Stimulated activated CD4-positive, alpha-beta T cell treated with anti-CD3 and anti-CD28 coated beads, Interleukin-12 subunit alpha, Interleukin-12 subunit beta, amount 100 ng/mL, for 24 hours (primary cell): Measurements from ENCODE around the gene IL22RA2.
"Not testable (repeated sequence)": the region's sequence is repeated elsewhere in the genome, so short reads cannot be mapped to it uniquely, and the experiment has no call there.

Experiments
- DNase-seq, 2 experiments: peaks; one replicate each; pipeline ENCODE4 v3.0.0-alpha.2; 2020; ENCODE audit warnings: low read depth in 2 of 2

The IL22RA2 gene

DNA sequence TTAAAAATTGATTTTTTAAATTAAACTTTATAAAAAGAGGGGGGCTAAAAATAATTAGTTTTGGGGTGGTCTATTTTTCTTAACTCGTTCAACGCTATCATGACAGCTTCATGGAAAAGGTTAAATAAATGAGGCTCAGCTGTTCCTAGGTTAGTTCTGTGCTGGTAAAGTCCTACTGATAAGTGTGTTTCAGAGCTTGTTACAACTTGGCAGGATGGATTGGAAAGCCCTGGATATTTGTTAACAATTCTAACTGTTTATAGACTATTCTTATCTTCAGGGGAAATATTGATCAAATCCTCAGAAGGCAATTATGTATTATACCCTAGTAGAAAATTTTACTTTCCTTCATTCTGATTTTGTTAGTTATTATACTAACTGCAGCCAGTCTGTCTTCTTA is 50.4 kb downstream of the IL22RA2 start:
- DNase-seq, result no peak

DNA sequence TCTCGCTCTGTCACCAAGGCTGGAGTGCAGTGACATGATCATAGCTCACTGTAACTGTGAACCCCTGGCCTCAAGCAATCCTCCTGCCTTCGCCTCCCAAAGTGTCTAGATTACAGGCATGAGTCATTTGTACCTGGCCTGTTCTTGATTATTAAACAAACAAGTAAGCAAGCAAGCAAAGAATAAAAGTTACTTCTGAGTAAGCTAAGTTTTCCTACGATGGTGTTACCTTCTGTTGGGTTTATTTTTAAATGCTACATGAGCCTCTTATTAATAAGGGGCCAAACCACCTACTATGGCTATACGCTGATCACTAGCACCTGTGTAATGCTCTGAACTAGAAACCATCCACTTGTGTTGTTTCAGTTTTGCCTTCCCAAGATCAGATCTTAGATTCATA is 50.8 kb downstream of the IL22RA2 start:
- no peak for DNase-seq

DNA sequence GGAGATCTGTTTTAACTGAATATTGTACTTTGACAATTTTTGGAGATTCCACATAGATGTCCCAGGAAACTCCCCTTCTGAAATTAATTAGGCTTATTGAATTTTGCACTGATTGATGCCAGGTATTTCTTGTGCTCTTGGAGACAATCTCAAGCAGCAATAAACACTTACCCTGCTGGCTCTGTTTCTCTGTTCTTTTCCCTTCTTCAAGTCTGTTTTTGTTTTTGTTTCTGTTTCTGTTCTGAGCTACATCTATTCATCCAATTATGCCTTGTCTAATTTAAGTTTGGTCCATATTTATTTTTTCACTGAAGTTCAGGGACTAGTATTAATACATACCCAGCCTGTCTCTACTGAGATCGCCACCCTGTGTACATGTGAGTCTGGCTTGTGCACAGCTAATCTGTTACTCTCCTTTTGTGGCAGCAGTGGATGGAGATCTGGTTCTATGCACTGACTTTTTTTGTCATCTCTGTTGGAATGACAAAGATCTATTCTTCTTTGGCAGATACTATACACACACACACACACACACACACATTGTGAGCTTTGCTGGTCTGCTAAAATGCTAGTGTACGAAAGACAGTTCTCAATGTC is 51.9 kb downstream of the IL22RA2 start:
- DNase-seq, result no peak

DNA sequence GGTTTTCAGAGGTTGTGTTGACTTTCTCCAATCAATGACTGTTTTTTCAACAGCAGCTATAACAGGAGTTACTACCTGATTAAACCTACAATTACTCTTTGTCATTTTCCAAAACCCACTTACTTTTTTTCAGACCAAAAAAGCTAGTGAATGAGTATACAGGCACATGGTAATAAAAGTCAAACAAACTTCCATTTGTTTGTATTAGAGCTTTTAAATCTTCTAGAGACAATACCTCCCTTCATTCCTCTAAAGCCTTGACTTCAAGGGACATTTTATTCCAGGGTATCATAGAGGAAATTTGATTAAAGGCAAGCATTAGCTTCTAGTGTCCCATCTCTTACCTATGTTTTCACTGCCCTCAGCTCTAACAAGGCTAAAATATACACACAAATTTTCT is 52.7 kb downstream of the IL22RA2 start:
- DNase-seq, result no peak

DNA sequence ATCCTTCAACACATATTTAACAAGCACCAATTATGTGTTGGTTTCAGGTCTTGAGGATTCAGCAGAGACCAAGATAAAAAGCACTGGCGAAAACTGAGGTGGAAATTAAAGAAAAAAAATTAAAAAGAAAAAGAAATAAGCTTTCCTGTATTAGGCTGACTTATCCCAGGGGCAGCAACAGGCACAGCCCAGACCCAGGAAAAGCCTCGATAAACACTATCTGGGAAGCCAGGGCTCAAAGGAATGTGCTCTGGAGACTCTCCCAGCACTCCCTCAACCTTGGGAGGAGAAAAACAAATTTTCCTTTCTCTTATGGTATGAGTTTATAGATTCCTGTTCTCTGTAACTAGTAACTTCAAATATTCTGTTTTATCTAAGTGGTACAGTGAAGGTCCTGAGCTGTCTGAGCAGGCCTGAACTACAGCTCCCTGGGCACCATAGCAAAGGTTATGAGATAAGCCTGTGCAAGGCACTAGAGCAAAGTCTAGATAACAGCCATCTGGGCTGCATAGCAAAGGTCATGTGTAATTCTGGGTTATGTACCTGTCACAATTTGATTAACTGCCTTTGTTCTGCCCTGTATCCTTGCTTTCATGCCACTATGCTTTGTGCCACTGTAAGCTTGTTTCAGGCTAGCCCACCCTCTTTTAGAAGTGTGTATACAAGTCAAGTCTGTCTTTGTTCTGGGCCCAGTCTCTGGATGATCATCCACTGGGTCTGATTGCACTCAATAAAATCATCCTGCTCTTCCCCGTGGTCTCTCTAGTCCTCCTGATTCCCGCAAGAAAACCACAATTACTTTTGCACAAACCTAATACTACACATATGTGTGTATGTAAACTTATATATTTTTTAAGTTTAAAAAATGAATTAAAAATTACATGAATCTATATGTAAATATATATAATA is 54.0 kb downstream of the IL22RA2 start:
- no peak for DNase-seq

DNA sequence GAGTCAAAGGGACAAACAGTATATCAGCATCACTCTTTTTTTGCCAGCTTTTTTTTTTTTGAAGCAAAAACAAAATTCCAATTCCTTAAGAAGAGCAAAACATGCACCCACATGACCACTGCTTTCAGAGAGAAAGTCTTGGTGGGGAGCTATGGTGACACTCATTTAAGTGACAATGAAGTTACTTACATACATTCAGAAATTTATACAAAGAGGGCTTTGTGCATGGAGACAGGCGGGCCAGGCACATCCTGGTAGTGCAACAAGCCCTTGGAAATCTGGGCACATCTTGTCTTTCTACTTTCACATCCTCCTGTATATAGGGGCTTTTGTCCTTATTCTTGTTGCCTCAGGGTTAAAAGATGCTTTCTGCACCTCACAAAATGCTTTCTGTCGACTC is 55.9 kb downstream of the IL22RA2 start:
- no peak for DNase-seq

DNA sequence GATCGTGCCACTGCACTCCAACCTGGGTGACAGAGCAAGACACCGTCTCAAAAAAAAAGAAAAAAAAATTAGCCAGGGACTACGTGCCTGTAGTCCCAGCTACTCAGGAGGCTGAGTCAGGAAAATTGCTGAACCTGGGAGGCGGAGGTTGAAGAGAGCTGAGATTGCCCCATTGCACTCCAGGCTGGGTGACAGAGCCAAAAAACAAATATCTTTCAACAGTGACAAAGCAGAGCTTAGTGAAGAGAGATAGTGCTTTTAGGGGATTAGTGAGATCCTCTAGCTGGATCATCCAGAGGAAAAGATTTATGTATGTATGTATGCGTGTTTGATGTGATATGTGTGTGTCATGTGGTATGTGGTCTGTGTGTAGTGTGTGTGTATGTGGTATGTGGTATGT is 56.6 kb downstream of the IL22RA2 start:
- DNase-seq, result no peak

DNA sequence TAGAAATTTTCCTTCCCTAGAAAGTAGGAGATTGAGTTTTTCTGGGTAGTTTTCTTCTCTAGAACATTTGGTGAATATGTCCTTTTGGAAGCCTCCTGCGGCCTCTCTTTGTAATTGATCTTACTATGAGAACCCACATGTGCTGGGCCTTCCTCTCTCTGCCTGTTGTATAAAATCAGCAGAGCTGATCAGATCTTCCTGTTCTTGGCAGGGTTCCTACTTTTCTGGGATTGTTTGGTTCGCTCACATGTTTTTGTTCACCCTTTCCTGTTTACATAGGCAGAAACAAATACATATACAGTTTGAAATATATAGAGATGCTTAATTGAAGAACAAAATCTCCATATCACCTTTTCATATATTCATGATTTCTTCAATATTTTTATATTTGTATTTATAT is 57.8 kb downstream of the IL22RA2 start:
- no peak for DNase-seq

DNA sequence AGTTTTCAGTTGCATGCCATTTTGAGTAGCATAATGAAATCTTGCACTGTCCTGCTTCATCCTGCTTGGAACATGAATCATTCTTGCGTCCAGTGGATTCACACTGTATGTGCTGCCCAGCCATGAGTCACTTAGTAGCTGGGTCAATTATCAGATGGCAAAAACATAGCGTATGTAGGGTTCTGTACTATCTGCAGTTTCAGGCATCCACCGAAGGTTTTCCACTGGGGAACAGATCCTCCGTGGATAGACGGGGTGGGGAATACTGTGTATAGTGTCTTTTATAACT is 61.4 kb downstream of the IL22RA2 start:
- DNase-seq, result no peak

DNA sequence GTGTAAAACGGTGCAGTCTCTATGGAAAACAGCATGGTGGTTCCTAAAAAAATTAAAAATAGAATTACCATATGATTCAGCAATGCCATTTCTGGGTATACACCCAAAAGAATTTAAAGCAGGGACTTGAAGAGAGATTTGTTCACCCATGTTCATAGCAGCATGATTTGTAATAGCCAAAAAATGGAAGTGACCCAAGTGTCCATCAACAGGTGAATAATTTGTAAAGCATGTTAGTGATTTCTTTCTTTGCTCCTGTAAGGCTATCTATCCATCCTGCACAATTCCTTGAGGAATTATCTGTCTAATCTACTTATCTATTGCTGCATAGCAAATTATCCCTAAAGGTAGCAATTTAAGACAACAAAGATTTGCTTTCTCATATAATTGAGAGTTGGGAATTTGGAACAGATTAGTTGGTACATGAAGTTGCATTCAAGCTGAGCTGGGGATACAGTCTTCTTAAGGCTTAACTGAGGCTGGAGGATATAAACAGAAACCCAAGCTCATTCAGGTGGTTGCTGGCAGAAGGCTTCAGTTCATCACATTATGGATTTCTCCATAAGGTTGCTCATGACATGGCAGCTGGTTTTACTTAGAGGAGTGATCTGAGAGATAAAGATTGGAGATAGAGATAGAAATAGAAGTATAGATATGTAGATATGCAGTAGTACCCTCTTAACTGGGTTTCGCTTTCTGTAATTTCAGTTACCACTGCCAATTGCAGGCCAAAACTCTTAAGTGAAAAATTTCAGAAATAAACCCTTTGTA is 62.0 kb downstream of the IL22RA2 start:
- DNase-seq, result no peak

DNA sequence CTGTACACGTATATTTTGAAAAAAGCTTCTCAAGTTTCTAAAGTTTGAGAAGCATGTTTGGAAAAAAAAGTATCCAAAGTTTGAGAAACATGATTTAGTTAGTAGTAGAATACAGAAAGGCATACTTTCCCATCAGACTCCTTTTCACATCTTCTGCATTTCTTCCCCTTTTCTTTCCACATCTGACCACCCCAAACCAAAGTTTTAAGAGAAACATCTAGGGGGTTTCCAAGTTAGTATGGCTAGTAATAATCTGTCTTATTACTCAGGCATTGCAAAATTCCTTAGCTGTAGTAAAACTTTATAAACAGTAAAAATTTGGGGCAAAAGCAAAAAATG is 65.7 kb downstream of the IL22RA2 start:
- DNase-seq, result no peak

DNA sequence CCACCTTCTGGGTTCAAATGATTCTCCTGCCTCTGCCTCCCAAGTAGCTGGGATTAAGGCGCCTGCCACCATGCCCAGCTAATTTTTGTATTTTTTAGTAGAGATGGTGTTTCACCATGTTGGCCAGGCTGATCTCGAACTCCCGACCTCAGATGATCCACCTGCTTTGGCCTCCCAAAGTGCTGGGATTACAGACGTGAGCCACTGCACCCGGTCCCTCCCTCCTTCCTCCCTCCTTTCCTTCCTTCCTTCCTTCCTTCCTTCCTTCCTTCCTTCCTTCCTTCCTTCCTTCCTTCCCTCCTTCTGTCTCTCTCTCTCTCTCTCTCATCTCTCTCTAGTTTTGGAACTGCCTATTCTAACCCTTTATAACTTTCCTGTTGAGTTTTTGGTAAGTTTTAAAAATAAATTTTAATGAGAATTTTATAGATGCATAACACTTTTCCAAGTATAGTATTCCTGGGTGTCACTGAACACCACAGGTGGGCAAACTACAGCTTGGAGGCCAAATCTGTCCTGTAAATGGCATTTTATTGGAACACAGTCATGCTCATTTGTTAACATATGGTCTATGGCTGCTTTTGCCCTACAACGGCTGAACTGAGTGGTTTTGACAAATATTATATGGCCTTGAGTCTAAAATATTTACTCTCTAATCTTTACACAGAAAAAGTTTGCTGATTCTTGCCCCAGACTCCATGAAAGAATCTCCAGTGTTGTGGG is 66.2 kb downstream of the IL22RA2 start:
- DNase-seq, result not testable (repeated sequence)

DNA sequence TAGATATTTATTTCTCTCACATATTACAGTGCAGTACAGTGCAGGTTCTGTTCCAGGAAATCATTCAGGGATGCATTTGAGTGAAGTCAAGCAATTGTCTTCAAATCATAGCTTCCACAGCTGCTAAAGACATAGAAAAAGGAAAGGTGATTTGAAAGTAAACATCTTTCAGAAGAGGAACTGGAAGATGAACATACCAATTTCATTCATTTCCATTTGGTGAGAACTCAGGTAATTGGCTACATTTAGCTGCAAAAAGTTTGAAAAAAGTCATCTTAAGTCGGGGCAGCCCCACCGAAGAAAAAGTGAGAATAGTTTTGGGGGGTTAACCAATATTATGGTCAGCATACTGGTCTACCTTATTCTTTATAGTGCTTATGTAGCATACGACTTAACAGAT is 67.3 kb downstream of the IL22RA2 start:
- DNase-seq, result no peak

DNA sequence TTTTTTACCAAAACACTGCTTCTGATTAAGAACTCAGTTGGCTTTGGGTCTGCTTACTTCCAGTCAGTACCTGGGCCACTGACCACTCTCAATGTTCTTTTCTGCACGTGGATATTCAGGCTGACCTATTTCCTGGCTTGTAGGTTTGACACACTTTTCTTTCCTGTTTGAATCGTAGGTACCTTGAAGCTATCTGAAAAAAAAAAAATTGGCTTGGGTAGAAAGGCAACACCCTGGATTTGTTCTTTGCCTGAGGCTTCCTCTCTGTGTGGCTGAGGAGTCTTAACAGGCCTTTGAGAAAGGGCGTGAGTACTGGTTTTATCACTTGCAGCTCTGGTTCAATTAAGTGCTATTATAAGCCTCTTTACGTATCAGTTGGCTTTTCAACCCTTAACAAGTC is 68.1 kb downstream of the IL22RA2 start:
- no peak for DNase-seq

DNA sequence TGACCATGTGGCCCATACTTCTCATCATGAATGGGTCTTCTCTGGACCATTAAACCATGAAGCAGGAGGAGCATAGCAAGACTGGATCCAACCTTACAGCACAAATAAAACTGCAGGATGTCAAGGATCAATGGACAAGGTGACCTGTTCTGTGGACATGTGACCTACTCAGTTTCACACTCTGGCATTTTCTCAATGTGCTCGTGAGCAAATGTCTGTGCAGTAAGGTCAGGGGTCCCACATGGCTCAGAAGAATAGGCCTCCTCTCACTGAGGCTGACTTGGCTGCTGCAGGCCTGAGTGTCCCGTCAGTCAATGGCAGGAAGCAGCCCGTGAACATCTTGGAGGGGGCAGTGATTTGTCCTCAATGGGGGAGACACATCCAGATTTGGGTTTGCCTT is 68.5 kb downstream of the IL22RA2 start:
- DNase-seq, result no peak

DNA sequence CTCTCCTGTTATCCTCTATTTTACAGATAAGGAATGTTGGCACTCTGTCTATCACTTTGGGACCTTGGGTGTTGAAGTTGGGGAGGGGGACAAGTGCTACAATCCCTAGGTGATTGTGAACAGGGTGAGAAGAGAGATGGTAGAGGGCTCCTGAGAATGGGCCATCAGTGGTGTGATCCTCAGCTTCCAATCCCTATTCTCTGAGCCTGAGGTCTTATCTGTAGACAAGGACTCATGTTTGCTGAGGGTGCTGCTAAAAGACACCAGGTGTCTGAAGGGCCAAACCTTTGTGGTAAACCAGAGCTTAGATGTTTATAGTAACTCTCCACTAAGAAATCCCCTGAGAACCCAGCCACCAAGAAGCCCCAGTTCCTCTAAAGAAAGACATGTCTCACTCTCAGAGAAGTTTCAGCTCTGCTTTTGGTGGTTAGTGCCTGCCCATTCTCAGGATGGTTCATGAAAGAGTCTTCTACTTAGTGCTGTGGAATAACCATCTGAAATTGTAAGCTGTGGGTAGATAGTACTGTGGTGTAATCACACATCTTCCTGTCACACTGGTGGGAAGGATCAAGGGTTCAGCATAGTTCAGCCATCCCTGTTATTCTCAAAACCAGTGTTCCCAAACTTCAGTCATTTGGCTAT is 70.5 kb downstream of the IL22RA2 start:
- DNase-seq, result no peak

DNA sequence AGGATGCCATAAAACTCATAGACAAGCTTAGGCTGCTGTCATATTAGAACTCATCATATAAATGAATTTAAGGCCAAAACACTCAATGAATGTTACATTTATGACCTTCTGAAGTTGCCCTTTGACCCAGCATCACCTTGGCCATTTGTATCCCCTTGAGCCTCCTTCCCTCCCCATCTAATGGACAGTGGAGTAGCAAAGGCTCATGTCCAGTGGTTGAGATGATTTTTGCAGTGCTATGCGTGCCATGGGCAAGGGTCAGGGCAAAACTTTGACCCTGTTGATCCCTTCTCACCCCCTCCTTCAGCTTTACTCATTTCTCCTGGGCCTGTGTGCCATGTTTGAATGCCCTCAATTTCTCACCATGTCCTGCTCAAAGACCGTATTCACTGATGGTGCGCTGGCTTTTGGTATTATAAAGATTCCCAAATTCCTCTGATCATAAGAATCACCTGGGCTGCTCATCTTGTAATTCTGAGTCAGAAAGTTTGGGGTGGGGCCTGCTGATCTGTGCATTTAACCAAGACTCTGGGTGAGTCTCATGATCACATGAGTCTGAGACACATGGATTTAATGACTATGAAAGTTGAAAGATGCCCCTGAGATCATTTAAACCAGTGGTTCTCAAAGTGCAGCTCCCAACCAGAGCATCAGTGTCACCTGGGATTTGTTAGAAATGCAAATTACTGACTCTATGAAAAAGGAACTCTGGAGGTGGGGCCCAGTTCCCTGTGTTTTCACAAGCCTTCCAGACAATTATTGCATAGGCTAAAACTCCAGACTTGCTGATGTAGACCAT is 71.2 kb downstream of the IL22RA2 start:
- no peak for DNase-seq

DNA sequence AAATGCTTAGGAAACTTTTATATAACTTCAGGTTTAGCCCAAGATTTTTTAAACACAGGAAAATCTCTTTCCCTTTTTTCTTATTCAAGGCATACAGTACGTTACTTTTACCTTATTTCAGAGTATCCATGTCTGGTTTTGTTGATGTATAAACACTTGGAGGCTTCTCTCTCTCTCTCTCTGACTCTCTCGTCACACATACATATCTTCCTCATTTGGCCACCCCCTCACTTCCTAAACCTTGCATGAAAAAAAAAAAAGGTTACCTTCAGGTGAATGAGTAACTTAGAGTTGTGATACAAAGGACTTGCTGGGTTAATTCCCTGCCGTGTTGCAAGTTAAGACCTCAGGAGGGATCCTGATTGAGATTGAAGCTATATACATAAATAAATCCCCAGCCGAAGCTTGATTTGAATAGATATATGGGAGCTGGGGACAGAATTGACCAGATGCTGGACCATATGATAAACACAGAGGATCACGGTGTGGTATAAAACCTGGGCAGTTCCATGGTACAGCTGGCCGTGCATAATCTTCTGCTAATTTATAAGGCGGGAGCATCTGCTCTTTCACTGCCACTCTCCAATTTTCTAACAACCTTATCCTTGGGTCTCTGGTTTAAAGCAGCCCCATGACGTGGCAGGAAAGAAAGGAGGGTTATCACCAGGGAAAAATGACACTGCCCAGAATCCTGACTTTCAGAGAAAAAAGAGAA is 73.6 kb downstream of the IL22RA2 start:
- DNase-seq, result no peak

DNA sequence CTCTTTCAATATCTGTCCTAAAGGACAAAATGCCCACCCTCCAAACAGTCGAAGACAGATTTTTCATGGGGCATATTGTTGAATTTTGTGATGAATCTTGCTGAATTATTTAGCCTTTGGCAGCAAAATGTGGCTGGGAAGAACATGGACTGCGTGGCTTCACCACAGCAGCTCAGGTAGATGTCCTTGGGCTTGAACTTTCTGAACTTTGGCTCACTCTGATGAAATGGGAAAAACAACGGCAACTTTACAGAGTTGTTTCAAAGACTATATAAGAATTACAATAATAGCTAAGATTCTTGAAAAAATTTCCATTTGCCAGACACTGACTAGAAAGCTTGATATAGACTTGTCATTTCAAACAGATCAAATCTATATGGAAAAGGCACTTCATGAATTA is 75.9 kb downstream of the IL22RA2 start:
- no peak for DNase-seq

DNA sequence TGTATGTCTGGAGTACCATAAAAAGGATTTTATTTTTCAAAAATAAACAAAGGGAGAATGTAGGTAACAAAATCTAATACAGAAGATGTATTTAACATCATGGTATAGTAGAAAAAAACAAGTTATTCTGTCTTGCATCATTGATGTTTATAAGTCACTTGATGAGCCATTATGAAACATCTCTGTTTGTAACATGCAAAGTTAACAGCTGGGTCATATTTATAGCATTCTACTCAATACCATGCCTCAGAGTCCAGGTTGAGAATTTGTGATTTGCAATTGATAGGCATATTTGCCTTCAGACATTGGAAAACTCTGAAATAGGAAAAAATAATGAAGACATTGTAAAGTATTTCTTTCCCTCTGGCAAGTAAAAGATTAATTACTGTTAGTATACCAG is 76.4 kb downstream of the IL22RA2 start:
- DNase-seq, result no peak
